Measurements from ENCODE around the gene FAM185A. TPM values are rescaled to one million over a fixed set of nuclear protein-coding genes. Genes with fewer than 3 reads are reported as not detected.

Gene FAM185A
- total RNA-seq, 1 donor from 2014 or later: 9.1 TPM

DNA sequence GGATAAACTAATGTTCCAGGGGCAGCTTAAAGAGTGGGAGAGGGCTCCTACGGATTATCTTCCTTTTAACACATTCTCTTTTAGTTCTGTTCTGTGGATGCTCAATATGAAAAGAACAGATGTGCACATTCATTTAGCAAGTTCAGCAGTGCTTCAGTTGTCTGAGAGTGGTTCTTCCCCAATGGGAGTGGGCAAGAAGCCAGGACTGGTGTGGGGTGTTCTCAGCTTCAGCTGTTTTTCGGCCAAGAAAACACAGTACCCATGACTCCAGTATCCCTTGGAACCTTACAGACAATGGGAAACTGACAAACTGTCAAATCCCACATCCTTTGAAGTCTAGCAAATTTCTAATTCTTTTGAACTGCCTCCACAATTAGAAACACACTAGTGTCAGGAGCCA, 92.5 kb downstream of the FAM185A start:
- H3K27ac Mint-ChIP-seq: no peak overlapping the region
- DNase-seq (ENCODE audit: low spot score): no peak
- H3K4me1 Mint-ChIP-seq (ENCODE audit: low read depth): no peaks in the 10 kb centered on the region
- no peak overlapping the region for H3K4me3 Mint-ChIP-seq
- H3K27me3 Mint-ChIP-seq (ENCODE audit: insufficient read depth): peaks cover 3% of the 10 kb centered on the region
- H3K36me3 Mint-ChIP-seq (ENCODE audit: low read depth): no peaks in the 10 kb centered on the region
- intact Hi-C loops (cut with micrococcal nuclease): no loop called here
- H3K9me3 Mint-ChIP-seq: no peaks in the 10 kb centered on the region

GRCh38 chr7:102842284-102842683, 93.5 kb downstream of the FAM185A start:
- Mint-ChIP-seq H3K27ac (no peak overlapping the region), H3K4me3 (no peak overlapping the region), H3K36me3 (ENCODE audit: low read depth) (no peaks in the 10 kb centered on the region), H3K27me3 (ENCODE audit: insufficient read depth) (peaks cover 3% of the 10 kb centered on the region), H3K4me1 (ENCODE audit: low read depth) (no peaks in the 10 kb centered on the region), H3K9me3 (no peaks in the 10 kb centered on the region)
- DNase-seq (ENCODE audit: low spot score): no peak
- intact Hi-C loops (cut with micrococcal nuclease): no loop called here

DNA sequence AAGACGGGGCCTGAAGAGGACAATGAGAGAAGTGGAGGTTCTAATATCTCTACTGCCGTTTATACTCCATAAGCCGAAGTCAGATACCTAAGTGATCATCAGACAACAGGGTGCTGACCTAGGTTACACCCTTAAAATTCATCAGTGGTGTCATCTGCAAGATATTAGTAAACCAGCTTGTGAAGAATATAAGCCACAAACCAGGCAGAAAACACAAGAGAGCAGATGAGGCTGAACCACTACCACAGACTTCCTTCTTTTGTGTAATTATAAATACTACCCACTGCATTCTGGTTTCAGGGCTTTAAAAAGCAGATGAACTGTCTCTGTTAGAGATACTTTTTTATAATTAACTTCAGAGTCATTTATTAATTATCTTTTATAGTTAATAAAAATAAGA, 95.1 kb downstream of the FAM185A start:
- intact Hi-C loops (cut with micrococcal nuclease): no loop called here
- H3K4me1 Mint-ChIP-seq (ENCODE audit: low read depth): no peaks in the 10 kb centered on the region
- no peak overlapping the region for H3K4me3 Mint-ChIP-seq
- H3K27me3 Mint-ChIP-seq (ENCODE audit: insufficient read depth): peaks cover 1% of the 10 kb centered on the region
- no peak overlapping the region for H3K27ac Mint-ChIP-seq
- DNase-seq (ENCODE audit: low spot score): no peak
- no peaks in the 10 kb centered on the region for H3K36me3 Mint-ChIP-seq (ENCODE audit: low read depth)
- H3K9me3 Mint-ChIP-seq: no peaks in the 10 kb centered on the region

GRCh38 chr7:102845346-102845745, 96.5 kb downstream of the FAM185A start:
- Mint-ChIP-seq H3K4me3 (no peak overlapping the region), H3K27me3 (ENCODE audit: insufficient read depth) (peaks cover 4% of the 10 kb centered on the region), H3K27ac (no peak overlapping the region), H3K4me1 (ENCODE audit: low read depth) (no peaks in the 10 kb centered on the region), H3K9me3 (no peaks in the 10 kb centered on the region), H3K36me3 (ENCODE audit: low read depth) (no peaks in the 10 kb centered on the region)
- intact Hi-C loops (cut with micrococcal nuclease): no loop called here
- DNase-seq (ENCODE audit: low spot score): no peak

DNA sequence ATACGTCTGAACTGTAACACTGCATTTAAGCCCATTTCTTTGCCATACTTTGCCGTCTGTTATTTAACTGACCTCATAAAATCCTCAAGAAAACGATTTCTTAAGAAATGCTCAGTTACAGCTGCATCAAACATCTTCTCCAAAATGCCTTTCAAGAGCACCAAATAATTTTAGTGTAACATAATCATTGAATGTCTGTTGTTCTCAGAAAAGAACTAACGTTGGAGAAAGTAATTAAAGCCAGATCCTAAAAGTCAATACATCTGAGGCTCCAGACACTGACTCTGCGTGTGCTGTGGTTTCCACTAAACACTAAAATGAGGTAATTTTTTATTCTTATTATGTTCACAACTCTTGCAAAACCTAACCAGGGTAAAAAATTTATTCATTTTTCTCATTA, 100.3 kb downstream of the FAM185A start:
- peaks cover 6% of the 10 kb centered on the region for H3K27me3 Mint-ChIP-seq (ENCODE audit: insufficient read depth)
- no peak overlapping the region for H3K4me3 Mint-ChIP-seq
- H3K9me3 Mint-ChIP-seq: no peaks in the 10 kb centered on the region
- intact Hi-C loops (cut with micrococcal nuclease): no loop called here
- no peak overlapping the region for H3K27ac Mint-ChIP-seq
- no peaks in the 10 kb centered on the region for H3K36me3 Mint-ChIP-seq (ENCODE audit: low read depth)
- DNase-seq (ENCODE audit: low spot score): no peak
- H3K4me1 Mint-ChIP-seq (ENCODE audit: low read depth): no peaks in the 10 kb centered on the region

DNA sequence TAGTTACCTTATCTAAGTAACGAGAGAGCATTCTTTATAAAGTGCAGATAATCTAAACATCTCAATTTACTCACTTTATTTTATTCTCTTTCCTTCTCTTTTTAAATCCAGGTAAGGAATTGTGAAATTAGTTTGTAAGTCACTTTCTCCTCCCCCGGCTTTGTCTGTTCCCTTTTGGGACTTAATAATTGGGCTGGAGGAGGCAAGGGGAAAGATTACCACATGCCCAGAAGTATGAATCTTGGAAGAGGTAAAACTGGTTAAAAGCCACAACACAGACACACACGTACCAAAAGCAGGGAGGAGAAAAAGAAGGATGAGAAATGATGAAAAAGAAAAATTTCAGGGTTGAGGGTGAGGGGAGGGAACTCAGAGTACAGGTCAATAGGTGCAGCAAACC, 100.7 kb downstream of the FAM185A start:
- H3K27me3 Mint-ChIP-seq (ENCODE audit: insufficient read depth): peaks cover 6% of the 10 kb centered on the region
- H3K4me1 Mint-ChIP-seq (ENCODE audit: low read depth): no peaks in the 10 kb centered on the region
- no peaks in the 10 kb centered on the region for H3K36me3 Mint-ChIP-seq (ENCODE audit: low read depth)
- no peak overlapping the region for H3K4me3 Mint-ChIP-seq
- intact Hi-C loops (cut with micrococcal nuclease): no loop called here
- H3K27ac Mint-ChIP-seq: no peak overlapping the region
- no peaks in the 10 kb centered on the region for H3K9me3 Mint-ChIP-seq
- no peak for DNase-seq (ENCODE audit: low spot score)

DNA sequence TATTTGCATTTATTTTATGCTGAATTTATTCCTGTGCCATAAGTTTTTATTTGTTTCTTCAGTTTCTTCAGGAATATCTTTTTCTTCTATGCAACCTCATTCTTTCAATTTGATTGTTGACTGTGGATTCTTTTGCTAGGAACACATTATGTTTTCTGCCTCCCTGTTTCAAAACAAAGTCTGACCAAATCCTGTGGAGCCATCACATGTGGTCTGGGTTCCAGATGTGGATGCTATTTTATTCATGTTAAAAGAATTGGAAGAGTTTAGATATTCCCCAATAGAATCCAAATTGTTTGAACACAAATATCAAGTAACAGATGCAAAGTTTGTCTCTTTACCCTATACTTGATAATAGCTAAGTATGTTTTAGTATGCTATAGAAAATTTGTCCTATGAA, 107.2 kb downstream of the FAM185A start:
- Mint-ChIP-seq H3K4me3 (no peak overlapping the region), H3K4me1 (ENCODE audit: low read depth) (no peaks in the 10 kb centered on the region), H3K9me3 (no peaks in the 10 kb centered on the region), H3K36me3 (ENCODE audit: low read depth) (no peaks in the 10 kb centered on the region), H3K27me3 (ENCODE audit: insufficient read depth) (peaks cover 10% of the 10 kb centered on the region), H3K27ac (no peak overlapping the region)
- DNase-seq (ENCODE audit: low spot score): no peak
- intact Hi-C loops (cut with micrococcal nuclease): no loop called here

Other genes starting within 250 kb of the FAM185A start
- gene RASA4B, start 231.2 kb upstream of the FAM185A start, total RNA-seq: 25.4 and 25.9 TPM in 2 replicates
- gene UPK3BL2, start 205.3 kb upstream of the FAM185A start, total RNA-seq: 13.4 and 15.7 TPM in 2 replicates
- not detected in 2 replicates for gene SPDYE2, start 197.8 kb upstream of the FAM185A start, total RNA-seq
- gene POLR2J3, start 176.4 kb upstream of the FAM185A start, total RNA-seq: 49.6 and 53.9 TPM in 2 replicates
- gene RASA4, start 132.2 kb upstream of the FAM185A start, total RNA-seq: 50.1 and 50.4 TPM in 2 replicates
- gene UPK3BL1, start 106.2 kb upstream of the FAM185A start, total RNA-seq: 16.3 and 16.9 TPM in 2 replicates
- not detected in 2 replicates for gene SPDYE2B, start 98.7 kb upstream of the FAM185A start, total RNA-seq
- 19.5 and 21.5 TPM in 2 replicates for gene POLR2J2, start 77.3 kb upstream of the FAM185A start, total RNA-seq
- 0.17 TPM in 1 of 2 replicates, not detected in the other for gene LRRC17, start 164.0 kb downstream of the FAM185A start, total RNA-seq

Measured in activated T-helper 1 cell treated with anti-CD3 and anti-CD28 coated beads, Interleukin-12 subunit alpha, Interleukin-12 subunit beta, Interleukin-2, Interleukin-4 antibody, amounts not matched to agents 30 ng/mL and 10 ng/mL and 1 ng/mL, durations not matched to agents 14 hours and 24 hours and 36 hours (primary cell).